ENCODE results near the gene VWA3A. TPM values are rescaled to one million over a fixed set of nuclear protein-coding genes. Genes with fewer than 3 reads are reported as not detected.

VWA3A gene
- total and polyA plus RNA-seq, 12 donors: 0.01 to 1.1 (median 0.28) TPM; not detected in 1

DNA sequence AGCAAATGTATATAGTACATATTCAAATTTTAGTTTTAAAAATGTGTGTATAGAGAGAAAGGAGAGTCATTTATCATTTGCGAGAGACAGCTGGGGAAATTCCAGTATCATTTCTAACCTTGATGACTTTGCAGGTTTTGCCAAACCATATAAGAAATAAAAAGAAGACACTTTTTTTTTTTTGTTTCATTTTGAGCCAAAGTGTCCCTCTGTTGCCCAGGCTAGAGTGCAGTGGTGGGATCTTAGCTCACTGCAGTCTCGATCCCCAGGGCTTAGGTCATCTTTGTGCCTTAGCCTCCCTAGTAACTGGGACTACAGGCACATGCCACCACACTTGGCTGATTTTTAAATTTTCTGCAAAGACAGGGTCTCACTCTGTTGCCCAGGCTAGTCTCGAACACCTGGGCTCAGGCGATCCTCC is 38.4 kb upstream of the VWA3A start:
- Histone ChIP-seq H3K4me1 (peaks cover 0 to 9% (median 0%) of the 10 kb centered on the region in 9 donors), H3K27me3 (no peaks in the 10 kb centered on the region), H3K9me3 (no peaks in the 10 kb centered on the region), H3K27ac (no peak overlapping the region), H3K4me3 (no peak overlapping the region), H3K36me3 (peaks cover 0 to 8% (median 0%) of the 10 kb centered on the region in 9 donors)
- TF ChIP-seq, protein P1, sequence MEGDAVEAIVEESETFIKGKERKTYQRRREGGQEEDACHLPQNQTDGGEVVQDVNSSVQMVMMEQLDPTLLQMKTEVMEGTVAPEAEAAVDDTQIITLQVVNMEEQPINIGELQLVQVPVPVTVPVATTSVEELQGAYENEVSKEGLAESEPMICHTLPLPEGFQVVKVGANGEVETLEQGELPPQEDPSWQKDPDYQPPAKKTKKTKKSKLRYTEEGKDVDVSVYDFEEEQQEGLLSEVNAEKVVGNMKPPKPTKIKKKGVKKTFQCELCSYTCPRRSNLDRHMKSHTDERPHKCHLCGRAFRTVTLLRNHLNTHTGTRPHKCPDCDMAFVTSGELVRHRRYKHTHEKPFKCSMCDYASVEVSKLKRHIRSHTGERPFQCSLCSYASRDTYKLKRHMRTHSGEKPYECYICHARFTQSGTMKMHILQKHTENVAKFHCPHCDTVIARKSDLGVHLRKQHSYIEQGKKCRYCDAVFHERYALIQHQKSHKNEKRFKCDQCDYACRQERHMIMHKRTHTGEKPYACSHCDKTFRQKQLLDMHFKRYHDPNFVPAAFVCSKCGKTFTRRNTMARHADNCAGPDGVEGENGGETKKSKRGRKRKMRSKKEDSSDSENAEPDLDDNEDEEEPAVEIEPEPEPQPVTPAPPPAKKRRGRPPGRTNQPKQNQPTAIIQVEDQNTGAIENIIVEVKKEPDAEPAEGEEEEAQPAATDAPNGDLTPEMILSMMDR (IDR thresholded peaks at IDR 0.05): no peak
- ATAC-seq (no peak), DNase-seq (no peak)
- WGBS, 2 donors: 96% methylated on average over 4 of the region's 4 CpGs
- intact Hi-C loops (cut with DNase I): no loop called here

DNA sequence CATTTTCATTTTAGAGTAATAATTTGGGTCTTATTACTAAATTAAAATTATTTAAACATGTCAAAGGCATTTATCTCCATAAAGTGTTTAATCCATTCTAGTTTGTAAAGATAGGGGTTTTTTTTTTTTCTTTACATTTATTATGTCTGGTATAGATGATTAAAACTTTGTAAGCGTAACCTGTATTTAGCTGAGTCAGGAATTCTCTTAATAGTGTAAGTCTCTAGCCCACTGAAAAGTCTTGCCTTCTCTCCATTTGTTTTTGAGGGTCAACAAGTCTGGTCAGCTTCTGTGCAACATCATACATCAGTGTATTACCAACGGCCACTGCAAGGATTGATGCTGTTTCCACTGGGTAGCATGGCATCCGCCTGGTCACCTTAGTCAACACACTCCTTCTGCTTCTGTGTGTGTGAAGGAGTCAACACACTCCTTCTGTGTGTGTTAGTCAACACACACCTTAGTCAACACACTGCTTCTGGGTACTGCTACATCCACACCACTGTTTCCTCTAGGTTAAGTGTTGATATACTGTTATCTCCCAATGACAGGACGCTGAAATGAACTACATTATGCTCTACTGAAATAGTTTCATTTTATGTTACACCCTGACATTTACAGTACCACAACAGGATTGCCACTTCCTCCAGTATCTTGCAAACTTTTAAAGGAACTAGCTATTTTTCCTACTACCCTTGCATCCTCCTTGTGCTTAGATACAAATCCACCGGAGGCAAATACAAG is 37.3 kb upstream of the VWA3A start:
- Histone ChIP-seq H3K27me3 (no peaks in the 10 kb centered on the region), H3K4me3 (no peak overlapping the region), H3K36me3 (peaks cover 0 to 8% (median 0%) of the 10 kb centered on the region in 9 donors), H3K4me1 (peaks cover 0 to 9% (median 0%) of the 10 kb centered on the region in 9 donors), H3K9me3 (no peaks in the 10 kb centered on the region), H3K27ac (no peak overlapping the region)
- intact Hi-C loops (cut with DNase I): no loop called here
- DNase-seq: no peak
- TF ChIP-seq, protein P1 (IDR thresholded peaks at IDR 0.05): no peak
- ATAC-seq: no peak
- 78 to 81% methylated on average over 5 of the region's 5 CpGs for WGBS, 2 donors

DNA sequence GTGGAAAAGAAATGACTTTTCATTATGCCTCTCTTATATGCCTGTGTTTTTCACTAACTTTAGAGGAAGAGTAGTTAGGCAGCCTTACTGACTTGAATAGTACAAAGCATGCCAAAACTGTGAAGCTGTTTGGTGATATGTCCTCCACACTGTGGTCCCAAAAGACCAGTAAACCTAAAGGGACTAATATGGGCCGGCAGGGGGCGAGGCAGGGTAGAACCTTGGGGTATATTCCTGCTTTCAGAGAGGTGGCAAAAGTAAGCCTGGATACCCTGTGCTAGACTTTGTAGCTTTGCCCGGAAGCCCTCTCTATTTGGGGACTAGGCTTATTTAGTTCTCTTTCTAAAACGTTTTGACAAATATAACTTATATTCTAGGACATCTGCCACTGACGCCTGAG is 36.5 kb upstream of the VWA3A start:
- H3K4me1 ChIP-seq: peaks cover 0 to 9% (median 0%) of the 10 kb centered on the region in 9 donors
- H3K9me3 ChIP-seq: no peaks in the 10 kb centered on the region
- H3K36me3 ChIP-seq: peaks cover 0 to 8% (median 0%) of the 10 kb centered on the region in 9 donors
- H3K27ac ChIP-seq: no peak overlapping the region
- TF ChIP-seq, protein P1 (IDR thresholded peaks at IDR 0.05): no peak
- WGBS, 2 donors: 77 to 81% methylated on average over 5 of the region's 5 CpGs
- H3K27me3 ChIP-seq: no peaks in the 10 kb centered on the region
- ATAC-seq (no peak), DNase-seq (no peak)
- H3K4me3 ChIP-seq: no peak overlapping the region
- intact Hi-C loops (cut with DNase I): no loop called here

DNA sequence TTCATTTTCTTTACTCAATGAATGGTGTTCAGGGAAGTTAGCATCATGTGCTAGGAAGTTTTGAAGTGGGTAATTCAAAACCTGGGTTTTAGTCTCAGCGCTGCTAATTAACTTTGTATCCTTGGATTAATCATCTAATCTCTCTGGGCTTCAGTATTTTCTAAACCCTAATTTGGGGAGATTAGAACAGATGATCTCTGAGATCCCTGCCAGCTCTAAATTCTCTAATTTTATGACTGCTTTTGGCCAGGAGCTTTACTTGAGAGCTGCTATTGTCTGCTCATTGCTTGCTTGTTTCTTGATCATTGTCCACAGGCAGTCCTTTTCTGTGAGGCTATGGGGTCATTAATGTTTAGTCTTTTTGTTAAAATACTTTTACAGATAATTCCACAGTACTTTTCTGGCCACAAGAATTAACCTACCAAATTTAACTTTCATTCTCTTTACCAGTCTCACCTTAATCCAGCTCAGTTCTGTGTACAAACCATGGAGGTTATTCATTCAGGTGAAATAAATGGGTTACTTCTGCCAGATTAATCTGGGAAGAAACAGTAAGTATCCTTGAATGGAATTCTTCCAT is 28.4 kb upstream of the VWA3A start:
- 86 to 90% methylated on average over 1 of the region's 1 CpG for WGBS, 2 donors
- Histone ChIP-seq H3K4me3 (no peak overlapping the region), H3K27me3 (no peaks in the 10 kb centered on the region), H3K9me3 (peaks cover 0 to 9% (median 0%) of the 10 kb centered on the region in 11 donors), H3K27ac (no peak overlapping the region), H3K36me3 (peaks cover 0 to 8% (median 0%) of the 10 kb centered on the region in 9 donors), H3K4me1 (no peaks in the 10 kb centered on the region)
- DNase-seq (no peak), ATAC-seq (no peak)
- TF ChIP-seq, protein P1 (IDR thresholded peaks at IDR 0.05): no peak
- intact Hi-C loops (cut with DNase I): loop anchor here in 1 of 10 donors (5.0 kb wide), 1 partner anchor 42 kb away; no protein-coding TSS in a partner anchor
